ENCODE data around the gene STXBP2. TPM values are rescaled to one million over a fixed set of nuclear protein-coding genes. Genes with fewer than 3 reads are reported as not detected.
A peak's percentile ranks its signal among the peaks of the same experiment; 100 is the strongest.

Gene STXBP2
- total RNA-seq, 3 donors from 2014 or later = 114 to 209 (median 183) TPM

- DNase-seq (no peak), ATAC-seq (no peak)
- no peaks in the 10 kb centered on the region for H3K4me1 ChIP-seq (ENCODE audit: low read depth)
- no peak for TF ChIP-seq CTCF (IDR thresholded peaks at IDR 0.05)
- H3K9me3 ChIP-seq = no peaks in the 10 kb centered on the region
- intact Hi-C loops (cut with DNase I, micrococcal nuclease) = no loop called here
- no peak overlapping the region for H3K4me3 ChIP-seq
- peaks cover 4% of the 10 kb centered on the region for H3K36me3 ChIP-seq (ENCODE audit: low read depth)
These were observed 26.2 kb upstream of the STXBP2 start for GRCh38 chr19:7610491-7611240.

- Histone ChIP-seq H3K4me3 (no peak overlapping the region), H3K9me3 (no peaks in the 10 kb centered on the region), H3K36me3 (ENCODE audit: low read depth) (peaks cover 4% of the 10 kb centered on the region), H3K4me1 (ENCODE audit: low read depth) (no peaks in the 10 kb centered on the region)
- ATAC-seq = no peak
- intact Hi-C loops (cut with DNase I, micrococcal nuclease) = no loop called here
- DNase-seq = no peak
- TF ChIP-seq CTCF (IDR thresholded peaks at IDR 0.05) = no peak
These were observed 25.2 kb upstream of the STXBP2 start for GRCh38 chr19:7611541-7612279.

GRCh38 chr19:7612282-7613274 is 24.3 kb upstream of the STXBP2 start:
- H3K4me1 ChIP-seq (ENCODE audit: low read depth) = no peaks in the 10 kb centered on the region
- peaks cover 4% of the 10 kb centered on the region for H3K36me3 ChIP-seq (ENCODE audit: low read depth)
- no peak for DNase-seq
- no peak for TF ChIP-seq CTCF (IDR thresholded peaks at IDR 0.05)
- no peak overlapping the region for H3K4me3 ChIP-seq
- intact Hi-C loops (cut with DNase I, micrococcal nuclease) = no loop called here
- ATAC-seq = no peak
- no peaks in the 10 kb centered on the region for H3K9me3 ChIP-seq

- H3K4me1 ChIP-seq (ENCODE audit: low read depth) = peaks cover 22% of the 10 kb centered on the region
- no peaks in the 10 kb centered on the region for H3K9me3 ChIP-seq
- ATAC-seq (no peak), DNase-seq (peak in 1 of 3 donors; percentile 50)
- peaks cover 3% of the 10 kb centered on the region for H3K36me3 ChIP-seq (ENCODE audit: low read depth)
- intact Hi-C loops (cut with DNase I, micrococcal nuclease) = no loop called here
- no peak overlapping the region for H3K4me3 ChIP-seq
- no peak for TF ChIP-seq CTCF (IDR thresholded peaks at IDR 0.05)
These were observed 21.8 kb upstream of the STXBP2 start for GRCh38 chr19:7614859-7615741.

All from mucosa of descending colon (tissue), 3 donors.